HG03139 (cell line): ENCODE measurements around the gene EDAR.

Experiments used
- ATAC-seq: cut with Tn5 transposase; IDR thresholded peaks from one replicate; pipeline ENCODE4 v1.9.1; 2021; ENCODE audit not compliant: unreplicated experiment

Gene EDAR

DNA sequence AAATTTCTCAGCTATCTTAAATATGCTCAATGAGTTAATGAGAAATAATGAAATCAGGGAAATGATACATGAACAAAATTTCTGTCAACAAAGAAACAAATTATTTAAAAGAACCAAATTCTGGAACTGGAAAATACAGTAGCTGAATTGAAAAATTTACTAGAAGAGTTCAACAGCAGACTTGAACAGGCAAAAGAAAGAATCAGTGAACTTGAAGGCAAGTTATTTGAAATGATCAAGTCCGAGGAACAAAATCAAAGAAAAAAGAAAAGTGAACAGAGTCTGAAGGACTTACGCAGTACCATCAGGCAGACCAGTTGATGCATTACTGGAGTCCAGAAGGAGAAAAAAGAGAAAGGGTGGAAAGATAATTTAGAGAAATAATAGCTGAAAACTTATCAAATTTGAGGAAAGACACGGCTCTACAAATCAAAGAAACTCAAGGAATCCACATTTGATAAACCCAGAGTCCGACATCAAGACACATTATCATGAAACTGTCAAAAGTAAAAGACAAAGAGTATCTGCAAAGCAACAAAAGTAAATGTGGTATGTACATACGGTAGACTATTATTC, 118.9 kb downstream of the EDAR start:
- ATAC-seq, result no peak

DNA sequence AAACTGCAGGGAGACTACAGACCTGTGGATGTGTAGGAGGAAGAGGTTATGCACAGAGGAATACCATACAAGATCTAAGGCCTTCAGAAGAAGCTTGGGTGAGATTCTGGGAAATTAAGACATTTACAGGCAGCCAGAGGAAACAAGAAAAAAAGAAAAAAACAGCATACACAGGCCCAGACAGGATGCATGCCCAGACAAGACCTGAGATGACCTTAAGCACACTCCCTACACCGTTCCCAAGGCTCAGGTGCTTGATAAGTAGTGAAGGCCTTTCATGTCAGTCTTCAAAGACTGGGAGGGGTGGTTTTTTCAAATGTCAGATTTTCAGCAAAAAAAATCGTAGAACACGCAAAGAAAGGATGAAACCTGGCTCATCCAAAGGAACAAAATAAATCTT, 119.5 kb downstream of the EDAR start:
- no peak for ATAC-seq

DNA sequence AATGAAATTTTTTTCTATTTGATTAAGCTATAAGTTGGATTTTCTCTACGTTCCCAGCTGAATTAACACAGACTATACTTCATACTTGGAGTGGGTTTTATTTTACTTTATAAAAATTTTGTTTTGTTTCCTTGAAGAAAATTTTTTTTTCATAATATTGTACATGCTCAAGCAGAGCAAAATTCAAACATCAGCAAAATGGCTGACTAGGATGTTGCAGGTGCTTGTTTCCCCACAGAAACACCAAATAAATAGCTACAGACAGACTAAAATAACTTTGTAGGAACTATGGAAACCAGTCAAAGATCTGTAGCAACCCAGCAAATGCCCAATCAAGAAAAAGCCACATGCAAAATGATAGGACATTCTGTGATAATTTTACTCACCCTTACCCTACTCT, 120.1 kb downstream of the EDAR start:
- ATAC-seq, result no peak

DNA sequence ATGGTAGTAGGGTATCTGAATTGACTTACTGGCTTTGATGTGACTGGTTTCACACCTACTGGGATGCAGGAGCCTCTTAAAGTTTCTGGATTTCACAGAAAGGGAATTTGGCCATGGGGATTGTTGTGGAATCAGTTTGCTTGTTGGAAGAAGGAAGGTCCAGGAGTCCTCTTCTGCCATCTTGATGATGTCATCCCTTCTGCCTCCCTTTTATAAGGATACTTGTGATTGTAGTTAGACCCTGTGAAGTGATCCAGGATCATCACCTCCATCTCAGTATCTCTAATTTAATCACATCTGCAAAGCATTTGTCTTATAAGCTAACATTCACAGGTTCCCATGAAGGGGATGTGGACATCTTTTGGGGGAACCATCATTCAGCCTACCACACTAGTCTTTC, 123.0 kb downstream of the EDAR start:
- ATAC-seq, result no peak

DNA sequence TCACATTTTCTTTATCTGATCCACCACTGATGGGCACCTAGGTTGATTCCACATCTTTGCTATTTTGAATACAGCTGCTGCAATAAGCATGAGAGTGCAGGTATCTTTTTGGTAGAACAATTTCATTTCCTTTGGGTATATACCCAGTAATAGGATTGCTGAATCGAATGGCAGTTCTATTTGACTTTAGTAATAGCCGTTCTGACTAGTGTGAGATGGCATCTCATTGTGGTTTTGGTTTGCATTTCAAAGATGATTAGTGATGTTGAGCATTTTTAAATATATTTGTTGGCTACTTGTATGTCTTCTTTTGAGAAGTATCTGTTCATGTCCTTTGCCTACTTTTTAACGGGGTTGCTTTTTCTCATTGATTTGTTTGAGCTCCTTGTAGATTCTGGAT, 130.1 kb downstream of the EDAR start:
- ATAC-seq, result no peak

DNA sequence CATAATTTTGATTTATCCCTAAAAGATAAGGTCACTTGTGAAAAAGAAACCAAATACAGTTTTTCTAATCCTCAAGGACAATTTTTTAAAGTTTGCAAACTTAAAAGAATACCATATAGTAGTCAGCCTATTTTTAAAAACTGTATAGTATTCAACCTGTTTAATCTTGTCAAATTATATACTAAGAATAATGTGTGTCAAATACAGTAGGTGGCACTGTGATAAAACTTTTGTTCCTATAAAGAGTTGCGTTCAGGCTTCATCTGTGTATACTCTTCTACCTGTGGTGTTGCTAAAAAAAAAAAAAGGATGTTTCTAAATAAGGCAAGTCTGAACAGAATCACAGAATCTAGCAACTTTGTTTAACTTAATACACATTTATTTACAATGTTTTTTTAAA, 133.8 kb downstream of the EDAR start:
- ATAC-seq, result no peak

DNA sequence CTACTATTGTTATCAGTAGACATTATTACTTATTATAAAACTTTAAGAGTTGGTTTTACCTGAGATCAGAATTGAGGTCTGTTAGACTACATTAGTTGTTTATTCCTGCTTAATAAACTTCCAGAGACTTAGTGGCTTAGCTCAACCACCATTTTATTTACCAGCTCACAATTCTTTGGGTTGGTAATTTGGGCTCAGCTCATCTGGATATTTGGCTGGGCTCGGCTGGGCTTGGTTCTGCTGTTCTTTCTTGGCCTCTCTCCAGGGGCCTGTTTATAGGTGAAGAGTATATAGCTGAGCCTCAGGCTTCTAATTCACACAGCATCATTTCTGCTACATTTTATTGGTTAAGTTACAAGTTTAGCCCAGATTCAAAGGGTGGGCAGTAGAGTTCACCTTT, 134.5 kb downstream of the EDAR start:
- ATAC-seq, result no peak

DNA sequence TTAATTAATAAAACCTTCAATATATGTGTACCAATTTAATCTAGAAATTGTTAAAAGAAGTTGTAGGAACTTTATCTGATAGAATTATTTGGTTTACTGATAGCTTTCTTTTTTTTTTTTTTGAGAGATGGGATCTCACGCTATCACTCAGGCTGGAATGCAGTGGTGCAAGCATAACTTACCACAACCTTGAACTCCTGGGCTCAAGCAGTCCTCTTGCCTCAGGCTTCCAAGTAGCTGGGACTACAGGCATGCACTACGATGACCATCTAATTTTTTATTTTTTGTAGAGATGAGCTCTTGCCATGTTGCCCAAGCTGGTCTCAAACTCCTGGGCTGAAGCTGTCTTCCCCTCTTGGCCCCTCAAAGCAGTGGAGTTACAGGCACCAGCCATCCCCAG, 135.6 kb downstream of the EDAR start:
- ATAC-seq, result no peak

DNA sequence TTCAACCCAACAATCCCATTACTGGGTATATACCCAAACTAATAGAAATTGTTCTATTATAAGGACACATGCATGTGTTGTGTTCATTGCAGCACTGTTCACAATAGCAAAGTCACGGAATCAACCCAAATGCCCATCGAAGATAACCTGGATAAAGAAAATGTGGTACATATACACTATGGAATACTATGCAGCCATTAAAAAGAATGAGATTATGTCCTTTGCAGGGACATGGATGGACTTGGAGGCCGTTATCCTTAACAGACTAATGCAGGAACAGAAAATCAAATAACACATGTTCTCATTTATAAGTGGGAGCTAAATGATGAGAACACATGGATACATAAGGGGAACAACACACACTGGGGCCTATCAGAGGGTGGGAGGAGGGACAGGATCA, 136.6 kb downstream of the EDAR start:
- no peak for ATAC-seq

DNA sequence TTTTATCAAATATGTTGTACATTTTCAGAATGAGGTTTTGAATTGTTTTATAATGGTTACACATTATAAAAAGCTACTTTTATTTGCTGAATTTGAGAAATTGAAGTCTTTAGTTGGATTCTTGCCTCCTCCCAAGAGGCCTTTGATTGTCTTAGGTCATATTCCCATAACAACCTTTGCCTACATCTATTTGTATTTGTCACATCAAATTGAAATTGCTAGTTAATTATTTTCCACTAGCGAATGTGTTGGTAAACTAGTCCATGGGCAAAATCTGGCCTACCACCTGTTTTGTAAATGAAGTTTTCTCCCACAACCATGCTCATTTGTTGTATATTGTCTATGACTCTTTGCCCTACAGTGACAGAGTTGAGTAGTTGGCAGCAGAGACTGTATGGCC, 142.0 kb downstream of the EDAR start:
- ATAC-seq, result no peak

DNA sequence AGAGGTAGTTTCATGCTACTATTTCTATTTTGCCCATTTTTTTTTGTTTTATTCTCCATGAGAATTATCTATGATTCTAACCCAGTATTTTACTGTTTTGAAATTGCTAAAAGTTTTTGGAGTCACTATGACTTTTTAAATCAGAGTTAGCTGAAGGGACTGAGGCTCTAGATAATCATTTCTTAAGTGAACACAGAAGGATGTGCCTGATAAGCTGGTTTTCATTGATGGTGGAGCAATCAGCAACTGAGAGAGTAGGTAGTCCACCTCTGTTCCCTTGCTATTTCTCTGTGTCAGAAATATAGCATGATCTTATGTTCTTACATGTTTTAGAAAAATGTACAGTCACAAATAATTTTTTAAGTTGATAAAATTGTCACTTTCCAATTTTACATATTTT, 143.1 kb downstream of the EDAR start:
- no peak for ATAC-seq
